Upper lobe of left lung (tissue), 4 donors: ENCODE data around the gene IL13RA2.

ENCODE experiments used
- POLR2A ChIP-seq, 4 donors: fragments of 450-650 bp; IDR thresholded peaks; one replicate each; pipeline ENCODE4 v1.5.1; 2016 to 2017; ENCODE audit warnings: antibody characterized with exemption in 4 of 4, mild to moderate bottlenecking in 2 of 4
- POLR2AphosphoS5 ChIP-seq, 2 donors: sonication (generic); formaldehyde crosslinking; IDR thresholded peaks; one replicate each; pipeline ENCODE4 v1.5.1; 2017; ENCODE audit warnings: antibody characterized with exemption in 2 of 2
- TF ChIP-seq, protein P1 (sequence below), 6 experiments: fragments of 450-650 bp in 4 of 6; fragments of 200-600 bp in 2 of 6; sonication (generic) in 2 of 6; IDR thresholded peaks; one replicate each; pipeline ENCODE4 v1.5.1; 2016 to 2019; ENCODE audit warnings: antibody characterized with exemption in 6 of 6

DNA sequence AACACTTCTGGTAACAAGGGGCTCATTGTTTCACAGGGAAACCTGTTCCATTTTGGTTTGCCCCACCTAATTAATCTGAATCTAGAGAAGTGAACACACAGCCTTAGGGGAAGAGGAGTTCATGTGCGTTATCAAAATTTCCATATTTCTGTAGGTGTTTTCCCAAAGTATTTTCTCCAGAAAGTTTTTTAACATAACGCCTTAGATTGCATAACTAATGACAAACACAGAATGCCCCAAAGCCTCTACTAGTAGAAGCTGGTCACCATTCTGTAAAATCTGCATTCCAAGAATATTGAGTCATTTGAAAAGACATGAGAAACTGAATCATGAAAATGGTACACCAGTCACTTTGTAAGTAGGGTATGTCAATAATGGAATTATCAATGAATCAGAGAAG is 41.1 kb downstream of the IL13RA2 start:
- TF ChIP-seq POLR2A (IDR thresholded peaks at IDR 0.05) = no peak
- no peak for TF ChIP-seq POLR2AphosphoS5 (IDR thresholded peaks at IDR 0.05)
- TF ChIP-seq, protein P1, sequence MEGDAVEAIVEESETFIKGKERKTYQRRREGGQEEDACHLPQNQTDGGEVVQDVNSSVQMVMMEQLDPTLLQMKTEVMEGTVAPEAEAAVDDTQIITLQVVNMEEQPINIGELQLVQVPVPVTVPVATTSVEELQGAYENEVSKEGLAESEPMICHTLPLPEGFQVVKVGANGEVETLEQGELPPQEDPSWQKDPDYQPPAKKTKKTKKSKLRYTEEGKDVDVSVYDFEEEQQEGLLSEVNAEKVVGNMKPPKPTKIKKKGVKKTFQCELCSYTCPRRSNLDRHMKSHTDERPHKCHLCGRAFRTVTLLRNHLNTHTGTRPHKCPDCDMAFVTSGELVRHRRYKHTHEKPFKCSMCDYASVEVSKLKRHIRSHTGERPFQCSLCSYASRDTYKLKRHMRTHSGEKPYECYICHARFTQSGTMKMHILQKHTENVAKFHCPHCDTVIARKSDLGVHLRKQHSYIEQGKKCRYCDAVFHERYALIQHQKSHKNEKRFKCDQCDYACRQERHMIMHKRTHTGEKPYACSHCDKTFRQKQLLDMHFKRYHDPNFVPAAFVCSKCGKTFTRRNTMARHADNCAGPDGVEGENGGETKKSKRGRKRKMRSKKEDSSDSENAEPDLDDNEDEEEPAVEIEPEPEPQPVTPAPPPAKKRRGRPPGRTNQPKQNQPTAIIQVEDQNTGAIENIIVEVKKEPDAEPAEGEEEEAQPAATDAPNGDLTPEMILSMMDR (IDR thresholded peaks at IDR 0.05) = no peak
